GM13977 (cell line): ENCODE measurements around the gene REPS2.

Experiments used
- DNase-seq: peaks from one replicate; pipeline ENCODE4 v3.0.0; 2012; ENCODE audit warnings: low spot score
- CTCF ChIP-seq: IDR thresholded peaks from 2 replicates; pipeline ENCODE4 v1.5.1; 2012; ENCODE audit warnings: mild to moderate bottlenecking, control low read depth; ENCODE audit not compliant: insufficient read depth; ENCODE audit errors: extremely low read depth, missing control alignments
- in situ Hi-C: fragments of 300-500 bp; cut with MboI; formaldehyde crosslinking; loops from one replicate; pipeline ENCODE4 v1.12.0; 2022; ENCODE audit warnings: low sequenced_read_pairs, low pct_unique_long_range_greater_than_20kb, mixed read lengths, inconsistent platforms; ENCODE audit not compliant: unreplicated experiment

REPS2 gene

GRCh38 chrX:17174671-17175070, 228.2 kb downstream of the REPS2 start:
- DNase-seq, result no peak
- in situ Hi-C loops, result no loop called here
- no peak for TF ChIP-seq CTCF

DNA sequence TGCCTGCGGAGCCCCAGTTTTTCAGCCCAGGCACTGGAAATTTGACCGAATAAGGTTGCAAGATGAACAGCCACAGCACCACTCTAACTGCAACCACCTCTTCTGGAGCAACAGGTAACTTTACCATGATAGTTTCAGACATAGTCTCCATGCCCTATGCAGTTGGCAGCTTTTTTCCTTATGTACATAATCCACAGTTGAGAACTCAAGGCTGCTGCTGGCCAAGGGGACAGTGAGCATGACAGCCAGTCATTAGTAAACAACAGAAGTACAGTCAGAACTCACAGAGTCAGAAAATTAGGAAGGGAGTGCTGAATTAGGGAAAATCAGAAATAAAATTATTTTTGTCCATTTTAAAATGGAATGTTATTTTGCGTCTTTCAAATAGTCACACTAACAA, 235.9 kb downstream of the REPS2 start:
- no peak for DNase-seq
- in situ Hi-C loops, result no loop called here
- TF ChIP-seq CTCF, result no peak

GRCh38 chrX:17183566-17183965, 237.1 kb downstream of the REPS2 start:
- DNase-seq, result no peak
- TF ChIP-seq CTCF, result no peak
- in situ Hi-C loops, result no loop called here

GRCh38 chrX:17185431-17185830, 239.0 kb downstream of the REPS2 start:
- in situ Hi-C loops, result no loop called here
- TF ChIP-seq CTCF, result no peak
- DNase-seq, result no peak

DNA sequence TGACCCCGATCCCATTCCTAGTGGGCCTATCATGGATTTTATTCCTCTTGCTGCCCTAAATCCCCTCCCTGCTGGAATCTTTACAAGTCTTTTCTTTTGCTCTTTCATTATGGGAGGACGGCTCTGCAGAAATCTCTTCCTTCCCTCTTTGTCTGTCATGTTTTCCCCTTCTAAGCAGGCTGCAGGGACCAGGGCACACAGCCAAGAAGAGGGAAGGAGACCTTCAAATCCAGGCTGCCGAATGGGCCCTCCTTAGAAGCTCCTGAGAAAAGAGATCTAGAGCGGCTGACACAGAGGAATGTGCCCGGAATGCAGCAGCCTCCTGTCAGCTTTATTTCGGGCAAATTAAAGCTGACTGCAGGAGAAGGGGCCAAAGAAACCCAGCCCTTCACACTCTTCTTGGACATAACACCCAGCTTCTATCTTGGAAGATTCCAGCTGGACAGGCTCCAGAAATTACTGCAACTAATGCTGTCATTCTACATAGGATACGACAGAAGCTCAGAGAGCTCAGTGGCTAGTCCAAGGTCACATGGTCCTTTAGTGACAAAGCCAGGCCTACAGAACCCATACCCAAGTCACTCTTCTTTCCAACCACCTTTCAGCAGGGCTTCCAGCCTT, 240.8 kb downstream of the REPS2 start:
- TF ChIP-seq CTCF, result no peak
- in situ Hi-C loops, result no loop called here
- no peak for DNase-seq

GRCh38 chrX:17192106-17192505, 245.6 kb downstream of the REPS2 start:
- DNase-seq, result no peak
- in situ Hi-C loops, result no loop called here

More at GRCh38 chrX:17192106-17192505, 245.6 kb downstream of the REPS2 start:
- no peak for TF ChIP-seq CTCF
